Measurements from ENCODE around the gene HOXC6. TPM values are rescaled to one million over a fixed set of nuclear protein-coding genes. Genes with fewer than 3 reads are reported as not detected.
A peak's percentile ranks its signal among the peaks of the same experiment; 100 is the strongest.

The HOXC6 gene
- total RNA-seq, 1 donor: 0.09 TPM

GRCh38 chr12:54000116-54001114 is 27.8 kb upstream of the HOXC6 start, which contains the start of gene HOXC9:
Gene HOXC9 (plus strand): TSS chr12:54000161. CDS start chr12:54000189, 28 bp downstream.
- no peak for TF ChIP-seq CTCF (IDR thresholded peaks at IDR 0.05; ENCODE audit: insufficient read depth, low read length)
- DNase-seq (ENCODE audit: low read depth): no peak
- peak within 1 kb of the TSS; percentile 62 for H3K4me3 ChIP-seq (ENCODE audit: low read depth, low read length)

- H3K4me3 ChIP-seq (ENCODE audit: low read depth, low read length): peak overlapping the region; percentile 62
- TF ChIP-seq CTCF (IDR thresholded peaks at IDR 0.05; ENCODE audit: insufficient read depth, low read length): no peak
- DNase-seq (ENCODE audit: low read depth): no peak
Observed at GRCh38 chr12:54001283-54002187, 26.7 kb upstream of the HOXC6 start.

- no peak for TF ChIP-seq CTCF (IDR thresholded peaks at IDR 0.05; ENCODE audit: insufficient read depth, low read length)
- DNase-seq (ENCODE audit: low read depth): no peak
- no peak overlapping the region for H3K4me3 ChIP-seq (ENCODE audit: low read depth, low read length)
Observed at GRCh38 chr12:54002278-54002914, 25.8 kb upstream of the HOXC6 start.

GRCh38 chr12:54002915-54003389 is 25.3 kb upstream of the HOXC6 start:
- no peak overlapping the region for H3K4me3 ChIP-seq (ENCODE audit: low read depth, low read length)
- TF ChIP-seq CTCF (IDR thresholded peaks at IDR 0.05; ENCODE audit: insufficient read depth, low read length): no peak
- DNase-seq (ENCODE audit: low read depth): no peak

GRCh38 chr12:54003625-54004024 is 24.6 kb upstream of the HOXC6 start:
- H3K4me3 ChIP-seq (ENCODE audit: low read depth, low read length): no peak overlapping the region
- no peak for DNase-seq (ENCODE audit: low read depth)
- TF ChIP-seq CTCF (IDR thresholded peaks at IDR 0.05; ENCODE audit: insufficient read depth, low read length): no peak
